ENCODE measurements around the gene BMPR1B.
A peak's percentile ranks its signal among the peaks of the same experiment; 100 is the strongest.
"Not testable (repeated sequence)": the region's sequence is repeated elsewhere in the genome, so short reads cannot be mapped to it uniquely, and the experiment has no call there.

Gene BMPR1B

GRCh38 chr4:95142932-95143331 is 385.2 kb downstream of the BMPR1B start:
- DNase-seq (ENCODE audit: low spot score) = no peak

DNA sequence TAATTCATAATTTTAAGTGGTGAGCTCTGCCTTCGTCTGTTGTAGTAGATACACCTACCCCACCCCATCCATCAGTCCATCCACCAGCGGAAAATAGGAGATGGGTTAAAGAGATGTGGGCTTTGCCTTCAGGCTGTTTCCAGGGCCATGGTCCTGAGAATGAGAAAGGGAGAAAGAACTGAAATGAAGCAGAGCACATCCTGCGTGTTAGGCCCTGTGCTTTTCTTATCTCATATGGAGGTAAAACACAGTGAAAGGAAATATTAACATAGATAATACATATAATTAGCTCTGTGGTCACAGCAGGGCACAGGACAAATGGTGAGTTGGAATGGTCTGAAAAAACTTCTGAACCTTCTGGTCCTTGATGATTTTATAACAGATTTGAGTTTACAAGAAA is 393.5 kb downstream of the BMPR1B start:
- no peak for DNase-seq (ENCODE audit: low spot score)

GRCh38 chr4:95153182-95153581 is 395.4 kb downstream of the BMPR1B start:
- no peak for DNase-seq (ENCODE audit: low spot score)

DNA sequence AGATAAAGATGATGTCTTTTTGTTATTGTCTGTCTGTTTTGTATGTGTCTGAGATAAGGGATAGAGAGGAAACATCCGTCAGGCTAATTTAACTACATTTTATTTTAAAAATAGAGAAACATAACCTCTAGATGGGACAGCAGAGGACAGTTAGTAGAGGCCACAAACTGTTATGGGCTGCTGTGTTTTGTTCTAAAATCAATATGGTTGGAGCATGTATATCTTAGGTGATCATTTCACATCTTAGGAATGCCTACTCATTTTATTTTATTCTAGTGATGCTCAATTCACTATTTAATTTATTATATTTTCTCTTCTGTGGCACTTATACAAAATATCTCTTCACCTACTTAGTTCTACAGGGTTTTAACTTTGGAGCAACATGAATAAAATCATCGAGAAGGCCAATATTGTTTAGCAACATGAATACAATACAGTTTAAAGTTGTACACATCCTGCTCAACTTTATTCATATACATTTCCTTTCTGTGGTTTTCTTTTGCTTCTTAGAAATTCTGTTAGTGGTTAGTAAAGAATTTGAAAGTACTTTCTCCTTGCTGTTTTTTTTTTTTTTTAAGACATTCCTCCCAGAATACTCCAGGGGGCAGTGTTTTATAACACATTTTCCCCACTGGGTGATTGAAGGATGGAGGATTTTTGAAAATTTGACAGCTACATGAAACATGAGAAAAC is 398.1 kb downstream of the BMPR1B start:
- DNase-seq (ENCODE audit: low spot score) = peak; percentile 26

DNA sequence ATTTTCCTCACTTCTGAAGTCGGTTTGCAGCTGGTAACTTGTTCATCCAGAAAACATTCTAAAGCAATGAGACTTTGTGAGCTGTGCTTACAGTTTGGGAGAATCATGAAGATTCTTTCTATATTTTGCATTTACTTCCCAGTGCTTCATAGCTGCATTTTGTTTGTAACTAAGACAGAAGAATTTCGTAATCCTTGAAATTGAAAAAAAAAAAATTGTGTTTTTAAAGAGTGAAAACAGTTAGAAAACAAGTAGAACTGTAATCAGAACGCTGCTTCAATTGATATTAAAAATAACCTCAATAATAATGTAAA is 398.7 kb downstream of the BMPR1B start:
- no peak for DNase-seq (ENCODE audit: low spot score)

DNA sequence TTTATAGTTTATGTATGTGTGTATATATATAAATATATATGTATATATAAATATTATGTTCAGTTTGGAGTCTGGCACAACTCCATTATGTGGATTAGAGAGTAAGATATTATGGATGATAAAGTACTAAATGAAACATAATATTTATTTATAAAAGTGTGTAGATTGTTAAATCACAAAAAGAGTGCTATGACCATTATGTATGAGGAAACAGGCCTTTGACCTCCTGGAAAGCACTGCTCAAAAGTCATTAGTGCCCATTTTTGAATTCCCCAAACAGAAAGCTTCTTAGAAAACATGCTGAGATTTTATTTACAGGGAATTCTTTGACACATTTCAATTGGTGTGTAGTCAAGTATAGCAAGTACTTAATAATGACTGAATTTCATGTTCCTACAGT is 399.8 kb downstream of the BMPR1B start:
- no peak for DNase-seq (ENCODE audit: low spot score)

- no peak for DNase-seq (ENCODE audit: low spot score)
Observed at GRCh38 chr4:95158045-95158444, 400.3 kb downstream of the BMPR1B start.

GRCh38 chr4:95158626-95159025 is 400.9 kb downstream of the BMPR1B start:
- DNase-seq (ENCODE audit: low spot score) = peak; percentile 61

DNA sequence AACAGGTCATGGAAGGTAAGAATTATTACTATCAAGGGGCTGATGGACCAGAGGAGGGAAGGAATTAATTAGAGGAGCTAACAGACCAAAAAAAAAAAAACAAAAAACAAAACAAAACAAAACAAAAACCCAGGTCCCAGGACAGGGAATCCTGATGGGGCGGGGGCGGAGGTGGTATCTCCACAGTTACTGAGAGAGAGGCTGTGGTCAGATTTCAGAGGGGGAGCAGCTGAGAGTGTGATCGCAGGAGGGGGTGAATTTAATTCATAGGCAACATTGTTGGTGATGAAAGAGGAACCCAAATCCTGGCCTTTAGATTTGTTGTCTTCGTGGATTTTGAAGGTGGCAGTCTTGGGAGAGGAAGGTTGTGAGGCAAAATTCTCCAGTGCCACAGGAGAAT is 401.6 kb downstream of the BMPR1B start:
- no peak for DNase-seq (ENCODE audit: low spot score)

GRCh38 chr4:95161781-95162469 is 404.2 kb downstream of the BMPR1B start:
- DNase-seq (ENCODE audit: low spot score) = no peak

GRCh38 chr4:95162867-95163266 is 405.1 kb downstream of the BMPR1B start:
- DNase-seq (ENCODE audit: low spot score) = no peak

DNA sequence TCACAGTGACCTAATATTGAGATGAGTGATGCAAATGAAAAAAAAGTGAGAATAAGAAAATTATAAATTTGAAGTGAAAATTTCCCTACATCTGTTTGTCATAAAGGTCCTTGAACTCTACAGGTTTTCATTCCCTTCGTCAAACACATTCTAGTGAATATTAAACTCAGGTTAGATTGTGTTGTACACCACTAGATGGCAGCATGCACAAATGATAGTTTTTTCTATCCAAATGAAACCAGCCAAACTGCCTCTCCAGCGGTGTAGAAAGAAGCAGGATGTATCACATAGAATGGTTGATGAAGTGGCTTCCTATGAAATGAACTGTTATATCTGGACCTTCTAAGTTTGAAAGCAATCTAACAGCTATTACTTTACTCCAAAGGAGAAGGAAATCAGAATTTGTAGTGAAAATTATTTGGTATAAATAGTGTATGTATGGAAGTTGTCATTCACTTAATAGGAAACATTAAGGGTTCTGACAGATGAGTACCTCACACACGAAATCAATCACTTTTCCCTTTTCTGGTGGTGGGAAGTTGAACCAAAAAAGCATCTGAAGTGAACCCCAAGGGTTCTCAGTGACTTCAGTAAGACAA is 408.3 kb downstream of the BMPR1B start:
- DNase-seq (ENCODE audit: low spot score) = peak; percentile 77

DNA sequence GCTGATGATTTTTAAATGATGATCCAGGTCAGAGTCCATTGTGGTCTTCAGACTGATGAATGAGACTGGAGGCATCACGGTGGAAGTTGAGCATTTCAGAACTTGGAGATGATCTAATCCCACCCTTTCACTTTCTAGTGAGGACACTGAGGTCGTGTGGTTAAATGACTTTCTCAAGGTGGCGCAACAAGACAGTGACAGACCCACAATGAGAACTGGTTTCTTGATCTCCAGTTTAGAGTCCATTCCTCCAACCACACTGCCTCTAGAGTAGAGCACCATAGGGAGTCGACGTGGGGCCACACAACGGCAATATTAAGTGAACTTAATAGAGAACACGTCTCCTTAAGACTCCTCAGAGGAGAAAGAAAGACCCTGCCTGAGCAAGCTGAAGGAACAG is 410.1 kb downstream of the BMPR1B start:
- no peak for DNase-seq (ENCODE audit: low spot score)

DNA sequence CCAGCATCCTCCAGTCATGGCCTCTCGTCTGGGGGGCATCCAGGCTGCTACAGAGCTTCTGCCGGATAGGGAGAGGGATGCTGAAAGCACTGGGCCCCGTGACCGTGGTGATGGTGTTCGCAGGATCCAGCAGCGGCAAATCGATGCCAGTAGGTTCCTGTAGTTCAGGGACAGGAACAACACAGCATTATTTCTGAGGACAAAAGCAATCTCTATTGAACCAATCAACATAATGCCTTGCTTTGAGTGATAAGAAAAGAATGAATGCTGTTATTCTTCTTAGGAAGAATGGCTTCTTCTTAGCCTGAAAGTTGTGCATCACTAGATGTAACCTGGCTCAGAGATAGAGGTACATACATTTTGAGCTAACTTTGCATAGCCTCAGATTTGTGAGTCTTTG is 412.4 kb downstream of the BMPR1B start:
- no peak for DNase-seq (ENCODE audit: low spot score)

GRCh38 chr4:95171377-95171776 is 413.6 kb downstream of the BMPR1B start:
- DNase-seq (ENCODE audit: low spot score) = not testable (repeated sequence)

- no peak for DNase-seq (ENCODE audit: low spot score)
Observed at GRCh38 chr4:95178938-95179337, 421.2 kb downstream of the BMPR1B start.

- DNase-seq (ENCODE audit: low spot score) = no peak
Observed at GRCh38 chr4:95180531-95181242, 422.9 kb downstream of the BMPR1B start.

DNA sequence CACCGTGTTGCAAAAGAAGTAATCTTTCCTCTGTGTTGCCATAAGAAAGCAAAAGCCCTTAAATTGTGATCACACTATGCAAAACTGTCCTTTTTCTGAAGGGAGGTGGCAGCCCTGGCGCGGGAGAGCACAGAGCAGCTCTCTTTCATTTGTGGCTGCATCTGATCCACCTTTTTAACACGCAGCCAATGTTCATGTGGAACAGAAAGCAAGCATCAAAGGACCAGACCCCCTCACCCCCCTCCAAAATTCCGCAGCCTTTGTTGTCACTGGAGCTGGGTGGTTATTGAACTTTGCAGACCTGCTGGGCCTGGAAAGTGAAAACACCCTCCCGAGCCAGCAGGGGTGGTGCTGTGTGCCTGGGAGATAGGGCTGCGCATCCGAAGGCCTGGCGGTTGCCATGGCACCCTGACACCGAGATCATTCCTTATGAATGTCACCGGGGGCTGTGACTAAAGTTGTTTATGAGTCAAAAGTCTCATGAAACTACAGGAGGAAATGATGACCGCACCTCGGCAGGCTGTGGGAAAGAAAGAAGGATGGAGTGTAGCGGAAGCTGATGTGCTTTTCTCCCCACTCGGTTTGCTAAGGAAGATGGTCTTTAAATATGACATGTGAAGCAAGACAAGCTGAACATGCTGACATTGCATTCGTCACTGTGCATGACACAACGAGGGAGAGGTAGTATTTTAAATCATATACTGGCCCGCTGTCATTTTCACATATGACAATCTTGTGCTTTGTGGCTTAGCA is 423.7 kb downstream of the BMPR1B start:
- no peak for DNase-seq (ENCODE audit: low spot score)

- DNase-seq (ENCODE audit: low spot score) = no peak
Observed at GRCh38 chr4:95181996-95182306, 424.2 kb downstream of the BMPR1B start.

DNA sequence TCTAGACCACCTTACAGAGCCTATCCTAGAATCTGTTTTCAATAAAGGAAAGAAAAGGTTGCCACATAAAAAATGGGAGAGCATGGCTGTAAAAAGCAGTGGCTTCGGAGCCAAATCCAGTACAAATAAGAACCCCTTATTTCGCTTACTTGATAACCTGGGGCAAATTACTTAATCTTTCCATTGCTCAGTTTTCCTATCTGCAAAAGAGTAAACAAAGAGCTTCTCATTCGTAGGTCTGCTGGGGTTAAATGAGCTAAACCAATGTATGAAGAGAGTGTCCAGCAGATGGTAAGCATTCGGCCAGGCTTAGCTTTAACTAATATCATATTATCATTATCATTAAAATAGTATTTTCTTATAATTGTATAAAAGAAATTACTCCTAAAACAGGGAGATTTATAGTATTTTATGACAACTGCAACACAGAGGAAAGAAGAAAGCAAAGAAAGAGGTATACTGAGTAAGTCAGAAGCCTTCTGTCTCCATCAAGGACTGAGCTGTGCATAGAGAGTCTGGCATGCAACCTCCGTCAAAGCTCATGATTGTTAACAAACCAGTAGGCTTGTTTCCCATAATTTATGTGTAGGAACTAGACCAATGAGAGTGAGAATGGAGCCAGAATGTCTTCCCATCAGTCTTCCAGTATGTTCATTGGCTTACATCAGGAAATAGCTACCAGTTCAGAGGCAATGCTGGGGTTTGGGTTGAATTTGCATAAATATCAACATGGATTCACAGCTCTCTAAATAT is 426.1 kb downstream of the BMPR1B start:
- DNase-seq (ENCODE audit: low spot score) = no peak

- no peak for DNase-seq (ENCODE audit: low spot score)
Observed at GRCh38 chr4:95186666-95187065, 428.9 kb downstream of the BMPR1B start.

Measured in cerebellar cortex (tissue), 1 donor.